ENCODE measurements around the gene TACC3.

Gene TACC3

GRCh38 chr4:1721003-1721665, at the start of gene TACC3, which contains the start of gene TMEM129:
TACC3 (plus strand) TSS chr4:1721521; CDS start chr4:1723422, 1,901 bp downstream.
TMEM129 (minus strand) TSS chr4:1721323; CDS start chr4:1720837, 486 bp downstream.
- DNase-seq (ENCODE audit: low spot score), result peak; percentile 99
- no peak for TF ChIP-seq CTCF (IDR thresholded peaks at IDR 0.05; ENCODE audit: extremely low read depth, missing control alignments)

GRCh38 chr4:1673671-1674070, 47.6 kb upstream of the TACC3 start:
- no peak for DNase-seq (ENCODE audit: low spot score)
- TF ChIP-seq CTCF (IDR thresholded peaks at IDR 0.05; ENCODE audit: extremely low read depth, missing control alignments), result no peak

GRCh38 chr4:1674682-1675081, 46.6 kb upstream of the TACC3 start:
- DNase-seq (ENCODE audit: low spot score), result no peak
- no peak for TF ChIP-seq CTCF (IDR thresholded peaks at IDR 0.05; ENCODE audit: extremely low read depth, missing control alignments)

- TF ChIP-seq CTCF (IDR thresholded peaks at IDR 0.05; ENCODE audit: extremely low read depth, missing control alignments), result no peak
- no peak for DNase-seq (ENCODE audit: low spot score)
Observed at GRCh38 chr4:1675136-1675801, 46.1 kb upstream of the TACC3 start.

DNA sequence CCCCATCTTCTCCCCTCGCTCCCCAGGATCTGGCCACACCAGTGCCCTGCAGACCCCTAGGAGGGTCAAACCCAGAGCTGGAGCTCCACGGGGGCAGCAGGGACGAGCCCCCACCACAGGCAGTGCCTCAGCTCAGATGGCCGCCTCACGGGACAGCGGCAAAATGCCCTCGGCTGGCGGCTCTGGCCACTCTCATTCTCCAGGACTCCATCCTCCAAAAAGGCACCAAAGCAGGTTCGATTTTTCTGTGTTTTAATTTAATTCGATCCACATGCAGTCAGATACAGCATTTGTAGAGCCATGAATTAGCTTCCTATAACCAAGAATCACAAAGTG, 45.6 kb upstream of the TACC3 start:
- TF ChIP-seq CTCF (IDR thresholded peaks at IDR 0.05; ENCODE audit: extremely low read depth, missing control alignments), result no peak
- no peak for DNase-seq (ENCODE audit: low spot score)

GRCh38 chr4:1676605-1677525, 44.5 kb upstream of the TACC3 start:
- no peak for TF ChIP-seq CTCF (IDR thresholded peaks at IDR 0.05; ENCODE audit: extremely low read depth, missing control alignments)
- DNase-seq (ENCODE audit: low spot score), result peak; percentile 5

GRCh38 chr4:1678244-1678643, 43.1 kb upstream of the TACC3 start:
- no peak for DNase-seq (ENCODE audit: low spot score)
- TF ChIP-seq CTCF (IDR thresholded peaks at IDR 0.05; ENCODE audit: extremely low read depth, missing control alignments), result no peak
